Measurements from ENCODE around the gene SHMT2.

- TF ChIP-seq, protein P1, sequence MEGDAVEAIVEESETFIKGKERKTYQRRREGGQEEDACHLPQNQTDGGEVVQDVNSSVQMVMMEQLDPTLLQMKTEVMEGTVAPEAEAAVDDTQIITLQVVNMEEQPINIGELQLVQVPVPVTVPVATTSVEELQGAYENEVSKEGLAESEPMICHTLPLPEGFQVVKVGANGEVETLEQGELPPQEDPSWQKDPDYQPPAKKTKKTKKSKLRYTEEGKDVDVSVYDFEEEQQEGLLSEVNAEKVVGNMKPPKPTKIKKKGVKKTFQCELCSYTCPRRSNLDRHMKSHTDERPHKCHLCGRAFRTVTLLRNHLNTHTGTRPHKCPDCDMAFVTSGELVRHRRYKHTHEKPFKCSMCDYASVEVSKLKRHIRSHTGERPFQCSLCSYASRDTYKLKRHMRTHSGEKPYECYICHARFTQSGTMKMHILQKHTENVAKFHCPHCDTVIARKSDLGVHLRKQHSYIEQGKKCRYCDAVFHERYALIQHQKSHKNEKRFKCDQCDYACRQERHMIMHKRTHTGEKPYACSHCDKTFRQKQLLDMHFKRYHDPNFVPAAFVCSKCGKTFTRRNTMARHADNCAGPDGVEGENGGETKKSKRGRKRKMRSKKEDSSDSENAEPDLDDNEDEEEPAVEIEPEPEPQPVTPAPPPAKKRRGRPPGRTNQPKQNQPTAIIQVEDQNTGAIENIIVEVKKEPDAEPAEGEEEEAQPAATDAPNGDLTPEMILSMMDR (IDR thresholded peaks at IDR 0.05; ENCODE audit: insufficient read depth, low read depth, low read length) = no peak
- no peak for TF ChIP-seq EZH2 (IDR thresholded peaks at IDR 0.05; ENCODE audit: insufficient read depth, low read length)
These were observed 31.9 kb downstream of the SHMT2 start for GRCh38 chr12:57261428-57261865.
